IPS DF 4.7 (cell line): ENCODE results near the gene TMEM151A.

ENCODE experiments used
- DNase-seq: peaks from one replicate; pipeline ENCODE4 v3.0.0-alpha.2; 2013; ENCODE audit warnings: low spot score; ENCODE audit errors: extremely low read depth

The TMEM151A gene

GRCh38 chr11:66322732-66323427 lies 31.2 kb downstream of the TMEM151A start:
- DNase-seq, result no peak

GRCh38 chr11:66323684-66324083 lies 32.0 kb downstream of the TMEM151A start:
- DNase-seq, result no peak

- no peak for DNase-seq
Observed at GRCh38 chr11:66324664-66325063, 33.0 kb downstream of the TMEM151A start.

GRCh38 chr11:66325263-66325671 lies 33.6 kb downstream of the TMEM151A start:
- DNase-seq, result no peak

- no peak for DNase-seq
Observed at GRCh38 chr11:66326261-66327111, 34.8 kb downstream of the TMEM151A start.

- no peak for DNase-seq
Observed at GRCh38 chr11:66327171-66328030, 35.7 kb downstream of the TMEM151A start.

GRCh38 chr11:66328031-66328301 lies 36.3 kb downstream of the TMEM151A start:
- DNase-seq, result no peak

- DNase-seq, result no peak
Observed at GRCh38 chr11:66328302-66329144, 36.8 kb downstream of the TMEM151A start.

GRCh38 chr11:66329165-66329673 lies 37.5 kb downstream of the TMEM151A start:
- no peak for DNase-seq

- no peak for DNase-seq
Observed at GRCh38 chr11:66330931-66331330, 39.2 kb downstream of the TMEM151A start.

GRCh38 chr11:66331542-66332370 lies 40.1 kb downstream of the TMEM151A start:
- no peak for DNase-seq

GRCh38 chr11:66332371-66333219 lies 40.9 kb downstream of the TMEM151A start:
- DNase-seq, result no peak

- no peak for DNase-seq
Observed at GRCh38 chr11:66333220-66333877, 41.7 kb downstream of the TMEM151A start.

GRCh38 chr11:66333896-66334604 lies 42.4 kb downstream of the TMEM151A start:
- DNase-seq, result no peak

- no peak for DNase-seq
Observed at GRCh38 chr11:66334605-66335442, 43.1 kb downstream of the TMEM151A start.

- no peak for DNase-seq
Observed at GRCh38 chr11:66335531-66336233, 44.0 kb downstream of the TMEM151A start.
